NAMALWA (cell line): Measurements from ENCODE around the gene ADISSP.

Source experiments
- DNase-seq: peaks from one replicate; pipeline ENCODE4 v3.0.0-alpha.2; 2015; ENCODE audit warnings: low spot score

Gene ADISSP

DNA sequence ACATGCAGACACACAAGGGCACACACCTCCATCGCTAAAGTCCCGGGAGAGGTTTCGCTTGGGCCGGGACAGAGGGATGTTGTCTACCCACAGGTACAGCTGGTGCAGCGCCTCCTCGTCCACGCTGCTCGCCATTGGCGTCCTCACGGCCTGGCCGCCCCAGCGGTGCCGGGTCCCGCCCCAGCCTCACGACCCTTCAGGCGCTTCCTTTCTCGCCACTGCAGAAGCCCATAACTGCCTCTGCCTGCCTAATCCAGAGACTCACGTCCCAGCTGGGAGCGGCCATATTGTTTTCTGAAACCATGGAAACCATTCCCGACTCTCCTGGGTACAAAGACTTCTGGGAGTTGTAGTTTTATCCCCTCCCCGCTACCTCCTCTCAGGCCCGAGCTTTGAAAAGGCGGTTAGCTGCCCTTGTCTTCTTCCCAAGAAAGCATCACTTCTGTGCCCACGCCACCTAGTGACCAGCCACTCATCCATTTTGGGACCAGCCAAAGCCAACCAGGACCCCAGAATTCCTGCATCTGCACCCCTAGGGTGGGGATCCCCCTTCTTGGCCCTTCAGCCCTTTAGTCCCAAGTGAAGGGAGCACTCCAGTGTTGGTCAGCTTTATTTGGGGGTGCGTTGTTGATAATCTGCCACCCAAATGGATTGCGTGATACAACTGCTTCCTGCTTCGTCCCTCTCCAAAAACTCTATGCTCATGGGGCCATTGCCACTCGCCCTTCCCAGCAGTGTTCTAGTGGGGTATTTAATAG is 13.8 kb upstream of the ADISSP start, which contains the start of gene SPEF1:
TSS of gene SPEF1 (minus strand) at position 296 of the 758 bp plus-strand sequence. CDS start at position 135, 161 bp downstream.
- DNase-seq: peak; percentile 73

DNA sequence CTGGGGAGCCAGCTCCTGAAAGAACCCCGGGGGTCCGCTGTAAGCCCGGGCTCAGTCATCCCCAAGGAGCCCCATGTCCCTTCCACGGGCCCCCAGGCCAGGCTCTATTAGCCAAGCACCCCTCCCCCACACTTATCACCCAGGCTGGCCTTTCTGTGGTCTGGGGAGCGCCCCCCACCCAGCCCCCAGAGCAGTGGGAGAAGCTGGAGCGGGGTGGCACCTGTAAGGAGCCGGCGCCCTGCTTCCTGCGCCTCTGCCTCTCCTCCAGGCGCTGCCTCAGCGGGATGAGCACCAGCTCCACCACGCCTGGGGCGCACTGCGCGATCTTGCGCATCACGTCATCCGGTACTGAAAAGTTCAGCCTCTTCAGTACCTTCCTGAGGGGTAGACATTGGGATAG is 11.4 kb upstream of the ADISSP start:
- no peak for DNase-seq

DNA sequence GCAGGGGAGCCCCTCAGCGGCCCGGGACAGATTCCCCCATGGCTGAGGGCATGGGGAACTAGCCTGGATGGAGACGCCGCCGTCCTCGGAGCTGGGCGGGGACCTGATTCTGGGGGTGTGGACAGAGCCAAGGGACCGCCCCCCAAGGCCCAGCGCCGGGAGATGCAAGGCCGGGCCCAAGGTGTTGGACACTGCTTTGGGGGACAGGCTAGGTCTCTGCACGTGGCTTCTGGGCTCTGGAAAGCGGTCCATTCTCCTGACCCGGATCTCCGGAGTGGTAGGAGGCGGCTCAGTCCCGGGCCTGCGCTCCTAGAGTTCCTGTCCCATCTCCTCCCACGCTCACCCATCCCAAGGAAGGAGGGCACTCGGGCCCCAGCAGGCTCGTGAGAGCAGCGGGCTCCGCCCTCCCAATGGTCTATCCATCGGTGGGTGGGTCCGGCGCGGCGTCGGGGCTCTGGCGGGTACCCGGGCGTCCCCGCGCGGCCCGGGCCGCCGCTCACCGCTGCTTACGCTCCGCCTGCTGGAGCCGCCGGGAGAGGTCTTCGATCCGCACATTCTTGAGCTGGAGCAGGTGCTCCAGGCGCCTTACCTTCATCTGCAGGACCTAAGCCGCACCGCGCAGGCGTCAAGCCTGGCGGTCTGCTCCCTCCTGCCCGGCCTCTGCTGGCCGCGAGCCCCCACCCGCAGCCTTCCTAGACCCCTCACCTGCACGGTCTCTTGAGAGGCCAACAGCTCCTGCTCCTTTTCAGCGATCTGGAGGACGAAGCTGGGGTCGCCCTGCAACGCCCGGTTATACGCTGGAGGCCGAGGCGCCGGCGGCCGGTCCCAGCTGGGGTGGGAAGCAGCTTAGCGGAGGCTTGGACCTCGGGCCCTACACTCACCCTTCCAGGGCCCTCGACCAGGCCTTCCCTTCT is 10.4 kb upstream of the ADISSP start:
- DNase-seq: no peak

DNA sequence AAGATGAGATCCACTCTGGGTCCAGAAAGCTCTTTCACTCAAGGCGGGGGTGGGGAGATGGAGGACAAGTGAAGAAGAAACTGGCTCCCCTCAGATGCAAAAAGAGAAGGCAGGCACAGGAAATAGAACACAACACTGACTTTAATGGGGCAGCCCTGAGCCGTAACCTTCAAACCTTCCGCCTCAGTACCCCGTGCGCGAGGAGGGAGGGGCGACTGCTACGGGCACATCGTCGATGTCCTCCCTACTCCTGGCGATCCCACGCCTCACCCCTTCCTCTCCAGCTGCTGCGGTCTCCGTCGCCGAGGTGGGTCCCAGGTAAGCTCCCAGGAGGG is 9.8 kb upstream of the ADISSP start:
- DNase-seq: no peak

GRCh38 chr20:3775457-3776108 is 8.0 kb upstream of the ADISSP start:
- no peak for DNase-seq

DNA sequence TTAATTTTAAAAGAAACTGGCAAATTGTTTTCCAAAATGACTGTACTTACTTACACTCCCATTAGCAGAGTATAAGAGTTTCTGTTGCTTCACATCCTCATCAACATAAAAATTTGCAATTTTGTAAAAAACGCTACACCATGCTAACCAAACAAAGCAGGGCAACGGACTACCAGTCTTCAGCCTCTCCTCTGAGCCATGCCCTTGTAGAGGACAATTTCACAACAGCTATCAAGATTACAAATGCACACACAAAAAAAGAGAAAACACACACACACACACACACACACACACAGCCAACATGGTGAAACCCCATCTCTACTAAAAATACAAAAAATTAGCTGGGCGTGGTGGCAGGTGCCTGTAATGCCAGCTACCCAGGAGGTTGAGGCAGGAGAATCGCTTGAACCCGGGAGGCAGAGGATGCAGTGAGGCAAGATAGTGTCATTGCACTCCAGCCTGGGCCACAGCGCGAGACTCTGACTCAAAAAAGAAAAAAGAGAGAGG is 4.1 kb upstream of the ADISSP start:
- no peak for DNase-seq

DNA sequence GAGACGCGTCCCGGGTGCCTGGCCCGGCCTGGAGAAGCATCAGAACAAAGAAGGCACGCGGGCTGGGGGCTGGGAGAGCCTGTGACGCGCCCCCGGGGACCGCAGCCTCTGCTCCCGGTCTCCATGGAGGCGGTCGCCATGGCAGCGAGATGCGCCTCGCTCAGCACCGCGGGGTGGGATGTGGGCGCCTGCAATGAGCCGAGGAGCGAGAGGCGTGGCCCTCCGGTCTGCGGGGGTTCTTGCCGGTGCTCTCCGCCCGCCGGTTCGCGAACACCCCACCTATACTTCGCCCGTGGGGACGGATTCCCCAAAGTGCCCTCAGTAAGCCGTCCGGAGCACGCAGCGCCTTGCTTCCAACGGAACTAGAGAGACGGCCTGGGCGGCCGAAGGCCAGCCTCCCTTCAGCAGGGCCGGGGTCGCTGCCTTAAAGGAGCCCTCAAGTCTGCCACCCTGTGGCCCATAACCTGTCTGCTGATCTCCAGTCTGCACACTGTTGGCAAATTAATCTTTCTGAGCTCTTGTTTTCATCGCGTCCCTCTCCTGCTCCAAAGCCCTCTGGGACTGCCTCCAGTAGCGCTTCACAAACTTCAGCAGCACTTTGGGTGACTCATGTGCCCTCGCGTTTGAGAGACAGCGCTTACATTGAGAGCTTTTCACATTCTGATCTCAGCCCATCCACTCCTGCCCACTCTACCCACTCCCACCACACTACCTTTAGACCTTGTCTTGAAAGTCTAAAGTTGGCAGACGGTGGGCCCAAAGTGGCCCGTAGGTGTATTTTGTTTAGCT is 983 bp upstream of the ADISSP start:
- peak; percentile 90 for DNase-seq

GRCh38 chr20:3767110-3767426 is 485 bp downstream of the ADISSP start:
- no peak for DNase-seq

DNA sequence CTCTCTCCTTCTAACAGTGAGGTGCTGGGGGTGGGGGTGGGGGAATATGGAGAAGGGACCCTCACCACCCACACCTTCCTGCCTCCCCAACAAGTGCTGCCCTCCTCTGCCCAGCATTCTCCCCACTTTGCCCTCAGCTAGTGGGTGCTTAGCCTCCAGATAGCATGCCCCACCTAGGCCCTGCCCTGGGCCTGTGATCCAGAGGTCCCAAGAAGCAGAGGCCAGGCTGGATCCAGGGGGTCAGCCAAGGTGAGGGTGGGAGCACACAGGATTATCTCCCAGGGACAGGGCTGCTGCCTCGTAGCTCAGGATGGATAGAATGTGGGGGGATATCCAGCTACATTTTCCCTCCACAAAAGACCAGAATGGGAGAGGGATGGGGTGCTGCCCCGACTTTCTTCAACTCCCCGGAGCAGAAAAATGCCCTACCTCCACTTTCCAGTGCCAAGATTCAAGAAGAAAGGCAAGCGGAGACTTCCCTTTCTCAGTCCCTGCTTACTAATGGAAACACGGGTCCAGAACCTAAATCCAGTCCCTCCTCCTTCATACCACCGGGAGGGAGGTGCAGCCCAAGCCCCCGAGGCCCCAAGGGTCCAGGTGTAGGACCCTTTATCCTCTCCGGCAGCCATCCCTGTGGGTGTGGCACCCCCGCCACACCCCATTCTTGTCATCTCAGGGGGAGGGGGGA is 987 bp downstream of the ADISSP start:
- no peak for DNase-seq

- no peak for DNase-seq
Observed at GRCh38 chr20:3765171-3765882, 2.2 kb downstream of the ADISSP start.

- no peak for DNase-seq
Observed at GRCh38 chr20:3764659-3765058, 2.9 kb downstream of the ADISSP start.

- DNase-seq: no peak
Observed at GRCh38 chr20:3763671-3764601, 3.6 kb downstream of the ADISSP start.

DNA sequence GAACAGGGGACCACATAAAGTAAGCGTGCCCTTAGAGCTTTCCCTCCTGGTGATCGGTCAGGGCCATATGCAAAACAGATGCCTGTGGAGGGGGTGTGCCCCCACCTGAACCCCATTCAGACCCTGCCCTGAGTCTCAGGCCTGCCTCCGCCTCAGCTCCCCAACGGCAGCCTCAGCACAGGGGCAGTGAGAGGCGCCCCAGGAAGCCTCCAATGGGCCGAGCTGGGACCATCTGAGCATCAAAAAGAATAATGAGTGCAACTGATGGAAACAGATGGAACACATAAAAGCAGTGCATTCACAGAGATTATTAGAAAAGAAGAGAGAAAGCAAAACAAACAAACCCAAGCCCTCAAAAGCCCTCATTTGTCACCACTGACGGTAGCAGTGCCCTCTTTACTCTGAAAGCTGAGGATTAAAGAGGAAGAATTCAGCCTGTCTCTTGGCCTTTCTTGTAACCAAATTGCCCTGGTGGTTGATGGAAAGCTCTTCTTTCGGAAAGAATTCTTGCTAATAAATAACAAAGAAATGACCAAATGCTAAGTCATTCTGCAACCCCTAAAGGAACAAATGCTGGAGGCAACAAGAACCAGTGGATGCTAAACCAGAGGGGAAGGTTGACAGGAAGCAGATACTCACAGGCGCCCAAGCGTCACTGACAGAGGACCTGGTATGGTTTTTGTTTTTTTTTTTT is 6.8 kb downstream of the ADISSP start:
- no peak for DNase-seq

DNA sequence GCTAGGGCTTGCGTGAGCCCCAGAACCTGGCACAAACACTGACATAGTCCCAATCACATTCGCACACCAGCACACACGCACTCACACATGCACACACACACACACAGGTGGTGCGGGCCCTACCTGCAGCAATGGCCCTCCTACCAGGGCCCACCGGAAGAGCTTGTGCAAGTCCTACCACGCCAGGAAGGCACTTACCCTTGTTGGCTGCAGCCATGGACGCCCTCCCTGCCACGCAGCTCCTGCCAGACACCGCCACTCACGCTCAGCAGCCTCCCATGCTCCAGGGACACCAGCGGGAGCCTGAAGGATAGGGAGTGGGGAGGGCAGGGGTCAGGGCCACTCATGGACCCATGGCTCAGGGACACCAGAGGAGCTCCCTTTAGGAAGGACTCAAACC is 7.7 kb downstream of the ADISSP start:
- DNase-seq: no peak

GRCh38 chr20:3759316-3759823 is 8.2 kb downstream of the ADISSP start:
- no peak for DNase-seq

DNA sequence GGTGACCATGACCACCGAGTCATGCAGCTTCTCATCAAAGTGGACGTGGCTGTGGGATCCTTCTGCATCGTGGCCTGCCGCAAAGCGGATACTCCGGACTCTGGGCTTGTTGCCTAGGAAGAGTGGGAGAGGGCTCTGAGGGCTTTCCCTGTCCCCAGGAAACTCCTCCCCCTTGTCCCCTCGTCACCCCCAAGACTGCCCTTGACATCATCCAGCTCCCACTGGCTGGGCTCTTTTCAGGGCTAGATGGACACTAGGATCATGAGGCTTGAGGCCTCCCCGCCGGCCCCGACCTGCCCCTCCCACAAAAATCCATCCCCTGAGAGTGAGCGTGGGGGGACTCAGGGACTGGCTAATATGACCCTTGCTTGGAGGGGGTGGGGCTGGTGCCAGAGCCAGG is 9.0 kb downstream of the ADISSP start:
- no peak for DNase-seq

DNA sequence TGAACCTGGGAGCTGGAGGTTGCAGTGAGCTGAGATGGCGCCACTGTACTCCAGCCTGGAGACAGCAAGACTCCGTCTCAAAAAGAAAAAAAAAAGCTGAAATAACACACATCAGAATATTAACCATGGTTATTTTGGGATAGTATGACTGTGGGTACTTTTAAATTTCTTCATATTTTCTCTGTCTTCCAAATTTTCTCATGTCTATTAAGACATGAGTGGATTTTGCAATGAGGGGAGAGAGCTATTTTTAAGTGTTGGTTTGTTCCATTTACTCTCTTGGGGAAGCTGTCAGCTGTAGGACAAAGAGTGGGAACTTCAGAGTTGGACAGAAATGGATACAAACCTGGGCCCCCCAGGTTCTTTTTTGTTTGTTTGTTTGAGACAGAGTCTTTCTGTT is 10.3 kb downstream of the ADISSP start:
- DNase-seq: no peak

DNA sequence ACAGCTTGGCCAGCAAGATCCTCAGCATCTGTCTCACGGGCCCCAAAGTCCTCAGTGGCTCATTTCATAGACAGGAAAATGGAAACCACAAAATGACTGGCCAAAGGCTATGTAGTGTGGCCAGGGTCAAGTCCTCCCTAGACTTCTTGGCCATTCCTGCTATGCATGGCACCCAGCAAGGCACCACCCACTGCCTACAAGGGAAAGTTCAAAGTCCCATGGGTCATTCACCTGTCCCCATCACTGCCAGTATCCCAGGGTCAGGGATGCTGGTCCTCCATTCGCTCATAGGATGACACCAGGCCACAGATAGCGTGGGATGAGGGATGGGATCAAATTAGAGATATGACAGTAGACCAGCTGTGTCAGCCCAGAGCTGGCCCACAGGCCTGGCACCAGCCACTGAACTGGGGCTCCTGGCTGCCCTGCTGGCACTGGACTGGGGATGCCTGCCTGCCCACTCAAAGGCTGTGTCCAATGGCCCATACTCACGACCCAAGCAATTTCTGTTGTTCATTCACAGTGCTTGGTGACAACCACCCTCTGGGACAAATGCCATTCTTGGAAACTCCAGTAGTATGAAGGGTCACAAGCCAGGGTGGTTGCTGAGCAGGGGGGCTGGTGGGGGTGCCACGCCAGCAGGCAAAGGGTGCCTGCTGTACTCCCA is 11.6 kb downstream of the ADISSP start:
- DNase-seq: no peak
